ENCODE data around the gene ITGAE. TPM values are rescaled to one million over a fixed set of nuclear protein-coding genes. Genes with fewer than 3 reads are reported as not detected.

ITGAE gene
- total and polyA plus RNA-seq, 4 donors = 26.5 to 51.2 (median 42.1) TPM

DNA sequence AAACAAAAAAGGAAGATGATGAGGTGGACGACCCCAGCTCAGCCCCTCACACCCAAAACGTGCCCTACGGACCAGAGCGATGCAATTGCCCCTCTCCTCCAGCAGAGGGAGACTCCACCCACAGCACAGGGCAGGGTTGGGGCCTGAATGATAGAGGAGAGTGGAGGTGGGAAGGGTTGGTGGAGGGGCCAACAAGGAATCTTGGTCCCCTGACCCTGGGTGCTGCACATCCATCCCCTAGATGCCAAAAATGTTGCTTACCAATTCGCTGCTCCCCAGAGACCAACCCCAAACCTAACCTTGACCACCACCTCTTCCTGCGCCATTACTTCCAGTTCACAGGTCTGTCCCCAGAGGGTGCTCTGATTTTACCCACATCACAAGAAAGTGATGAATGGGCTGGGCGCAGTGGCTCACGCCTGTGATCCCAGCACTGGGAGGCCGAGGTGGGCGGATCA, 117.9 kb downstream of the ITGAE start:
- no peak overlapping the region for H3K27ac ChIP-seq (ENCODE audit: low read depth, low read length)
- H3K9me3 ChIP-seq (ENCODE audit: control insufficient read depth, insufficient read depth, low read length) = no peaks in the 10 kb centered on the region
- WGBS (ENCODE audit: insufficient coverage) = 59% methylated on average over 6 of the region's 10 CpGs
- H3K27me3 ChIP-seq (ENCODE audit: control insufficient read depth, insufficient read depth, low read length) = peaks cover 12% of the 10 kb centered on the region
- H3K36me3 ChIP-seq (ENCODE audit: control insufficient read depth, insufficient read depth, low read length) = peaks cover 22% of the 10 kb centered on the region
- H3K4me3 ChIP-seq (ENCODE audit: low read depth, low read length) = no peak overlapping the region
- DNase-seq (ENCODE audit: low read depth in 4 of 6, low spot score in 6 of 6) = no peak
- peaks cover 5% of the 10 kb centered on the region for H3K4me1 ChIP-seq (ENCODE audit: control insufficient read depth, insufficient read depth, low read length)

DNA sequence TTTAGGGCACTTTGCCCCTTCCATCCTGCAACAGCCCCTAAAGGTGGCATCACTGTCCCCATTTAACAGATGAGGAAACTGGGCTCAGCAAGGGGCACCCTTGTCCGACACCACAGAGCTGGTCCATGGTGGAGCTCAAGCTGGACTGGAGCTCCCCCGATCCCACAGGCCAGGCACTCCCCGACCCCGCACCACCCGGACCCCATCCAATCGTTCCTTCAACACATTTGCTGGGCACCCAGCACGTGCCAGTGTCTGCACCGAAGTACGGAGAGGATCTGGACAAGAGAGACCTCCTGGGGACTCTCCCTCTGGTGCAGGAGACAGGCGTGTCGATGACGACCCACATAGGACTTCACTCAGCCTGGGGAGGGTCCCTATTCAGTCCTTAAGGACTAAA, 119.0 kb downstream of the ITGAE start:
- H3K27ac ChIP-seq (ENCODE audit: low read depth, low read length) = no peak overlapping the region
- peaks cover 22% of the 10 kb centered on the region for H3K36me3 ChIP-seq (ENCODE audit: control insufficient read depth, insufficient read depth, low read length)
- H3K4me1 ChIP-seq (ENCODE audit: control insufficient read depth, insufficient read depth, low read length) = peaks cover 3% of the 10 kb centered on the region
- no peaks in the 10 kb centered on the region for H3K9me3 ChIP-seq (ENCODE audit: control insufficient read depth, insufficient read depth, low read length)
- peaks cover 12% of the 10 kb centered on the region for H3K27me3 ChIP-seq (ENCODE audit: control insufficient read depth, insufficient read depth, low read length)
- no peak overlapping the region for H3K4me3 ChIP-seq (ENCODE audit: low read depth, low read length)
- DNase-seq (ENCODE audit: low read depth in 4 of 6, low spot score in 6 of 6) = no peak
- WGBS (ENCODE audit: insufficient coverage) = 87% methylated on average over 11 of the region's 12 CpGs

DNA sequence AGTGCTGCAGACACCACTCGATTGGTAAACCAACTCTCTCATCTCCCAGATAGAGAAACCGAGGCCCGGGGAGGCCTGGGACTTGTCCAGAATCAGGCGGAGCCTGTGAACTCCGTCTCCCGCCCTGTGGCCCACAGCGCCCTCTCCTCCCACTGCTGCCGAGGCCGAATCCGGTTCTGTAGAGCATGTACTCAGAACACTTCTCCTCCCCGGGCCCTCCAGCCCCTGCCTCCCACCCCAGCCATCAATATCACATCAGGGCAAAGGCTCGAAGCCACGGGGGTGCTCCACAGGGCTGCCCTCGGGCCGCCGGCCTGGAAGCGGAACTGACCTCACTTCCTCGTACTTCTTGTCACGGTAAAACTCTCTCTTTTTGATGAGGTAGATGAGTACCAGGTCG, 119.4 kb downstream of the ITGAE start:
- WGBS (ENCODE audit: insufficient coverage) = 84% methylated on average over 19 of the region's 20 CpGs
- peaks cover 12% of the 10 kb centered on the region for H3K27me3 ChIP-seq (ENCODE audit: control insufficient read depth, insufficient read depth, low read length)

GRCh38 chr17:3681057-3681456, 119.9 kb downstream of the ITGAE start:
- Histone ChIP-seq H3K27me3 (ENCODE audit: control insufficient read depth, insufficient read depth, low read length) (peaks cover 12% of the 10 kb centered on the region), H3K9me3 (ENCODE audit: control insufficient read depth, insufficient read depth, low read length) (no peaks in the 10 kb centered on the region), H3K36me3 (ENCODE audit: control insufficient read depth, insufficient read depth, low read length) (peaks cover 22% of the 10 kb centered on the region), H3K4me3 (ENCODE audit: low read depth, low read length) (no peak overlapping the region), H3K4me1 (ENCODE audit: control insufficient read depth, insufficient read depth, low read length) (peaks cover 3% of the 10 kb centered on the region), H3K27ac (ENCODE audit: low read depth, low read length) (no peak overlapping the region)
- no peak for DNase-seq (ENCODE audit: low read depth in 4 of 6, low spot score in 6 of 6)
- 86% methylated on average over 12 of the region's 12 CpGs for WGBS (ENCODE audit: insufficient coverage)

More for the DNA sequence above, 119.4 kb downstream of the ITGAE start:
- Histone ChIP-seq H3K4me3 (ENCODE audit: low read depth, low read length) (no peak overlapping the region), H3K4me1 (ENCODE audit: control insufficient read depth, insufficient read depth, low read length) (peaks cover 3% of the 10 kb centered on the region), H3K9me3 (ENCODE audit: control insufficient read depth, insufficient read depth, low read length) (no peaks in the 10 kb centered on the region), H3K36me3 (ENCODE audit: control insufficient read depth, insufficient read depth, low read length) (peaks cover 22% of the 10 kb centered on the region), H3K27ac (ENCODE audit: low read depth, low read length) (no peak overlapping the region)
- no peak for DNase-seq (ENCODE audit: low read depth in 4 of 6, low spot score in 6 of 6)

DNA sequence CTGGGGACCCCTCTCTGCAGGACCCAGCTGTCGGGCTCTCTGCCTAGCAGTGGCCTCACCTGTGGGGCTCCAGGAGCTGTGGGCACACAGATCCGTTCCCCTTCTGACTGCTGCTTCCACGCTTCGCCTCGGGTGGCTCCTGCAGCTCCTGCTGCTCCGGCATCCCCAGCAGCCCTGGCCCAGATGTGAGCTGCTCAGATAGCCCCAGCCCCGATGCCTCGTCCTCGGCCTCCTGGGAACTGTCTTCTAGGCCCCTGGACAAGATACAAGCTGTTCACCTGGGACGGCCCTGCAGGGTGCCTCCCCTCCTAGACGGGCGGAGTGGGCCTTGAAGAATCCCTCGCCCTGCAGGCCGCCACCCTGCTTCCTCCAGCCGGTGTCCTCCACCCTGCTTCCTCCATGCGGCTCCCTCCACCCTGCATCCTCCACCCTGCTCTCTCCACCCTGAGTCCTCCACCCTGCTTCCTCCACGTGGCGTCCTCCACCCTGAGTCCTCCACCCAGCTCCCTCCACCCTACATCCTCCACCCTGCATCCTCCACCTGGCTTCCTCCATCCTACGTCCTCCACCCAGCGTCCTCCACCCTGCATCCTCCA, 121.4 kb downstream of the ITGAE start:
- H3K9me3 ChIP-seq (ENCODE audit: control insufficient read depth, insufficient read depth, low read length) = no peaks in the 10 kb centered on the region
- H3K4me3 ChIP-seq (ENCODE audit: low read depth, low read length) = no peak overlapping the region
- WGBS (ENCODE audit: insufficient coverage) = 71% methylated on average over 20 of the region's 20 CpGs
- no peaks in the 10 kb centered on the region for H3K4me1 ChIP-seq (ENCODE audit: control insufficient read depth, insufficient read depth, low read length)
- no peak overlapping the region for H3K27ac ChIP-seq (ENCODE audit: low read depth, low read length)
- DNase-seq (ENCODE audit: low read depth in 4 of 6, low spot score in 6 of 6) = no peak
- H3K27me3 ChIP-seq (ENCODE audit: control insufficient read depth, insufficient read depth, low read length) = peaks cover 6% of the 10 kb centered on the region
- peaks cover 25% of the 10 kb centered on the region for H3K36me3 ChIP-seq (ENCODE audit: control insufficient read depth, insufficient read depth, low read length)

- H3K9me3 ChIP-seq (ENCODE audit: control insufficient read depth, insufficient read depth, low read length) = no peaks in the 10 kb centered on the region
- H3K36me3 ChIP-seq (ENCODE audit: control insufficient read depth, insufficient read depth, low read length) = peaks cover 21% of the 10 kb centered on the region
- WGBS (ENCODE audit: insufficient coverage) = 88% methylated on average over 21 of the region's 27 CpGs
- H3K4me1 ChIP-seq (ENCODE audit: control insufficient read depth, insufficient read depth, low read length) = no peaks in the 10 kb centered on the region
- no peak overlapping the region for H3K27ac ChIP-seq (ENCODE audit: low read depth, low read length)
- no peak overlapping the region for H3K4me3 ChIP-seq (ENCODE audit: low read depth, low read length)
- H3K27me3 ChIP-seq (ENCODE audit: control insufficient read depth, insufficient read depth, low read length) = peaks cover 4% of the 10 kb centered on the region
- DNase-seq (ENCODE audit: low read depth in 4 of 6, low spot score in 6 of 6) = no peak
Measured at GRCh38 chr17:3678821-3679530, 122.0 kb downstream of the ITGAE start.

DNA sequence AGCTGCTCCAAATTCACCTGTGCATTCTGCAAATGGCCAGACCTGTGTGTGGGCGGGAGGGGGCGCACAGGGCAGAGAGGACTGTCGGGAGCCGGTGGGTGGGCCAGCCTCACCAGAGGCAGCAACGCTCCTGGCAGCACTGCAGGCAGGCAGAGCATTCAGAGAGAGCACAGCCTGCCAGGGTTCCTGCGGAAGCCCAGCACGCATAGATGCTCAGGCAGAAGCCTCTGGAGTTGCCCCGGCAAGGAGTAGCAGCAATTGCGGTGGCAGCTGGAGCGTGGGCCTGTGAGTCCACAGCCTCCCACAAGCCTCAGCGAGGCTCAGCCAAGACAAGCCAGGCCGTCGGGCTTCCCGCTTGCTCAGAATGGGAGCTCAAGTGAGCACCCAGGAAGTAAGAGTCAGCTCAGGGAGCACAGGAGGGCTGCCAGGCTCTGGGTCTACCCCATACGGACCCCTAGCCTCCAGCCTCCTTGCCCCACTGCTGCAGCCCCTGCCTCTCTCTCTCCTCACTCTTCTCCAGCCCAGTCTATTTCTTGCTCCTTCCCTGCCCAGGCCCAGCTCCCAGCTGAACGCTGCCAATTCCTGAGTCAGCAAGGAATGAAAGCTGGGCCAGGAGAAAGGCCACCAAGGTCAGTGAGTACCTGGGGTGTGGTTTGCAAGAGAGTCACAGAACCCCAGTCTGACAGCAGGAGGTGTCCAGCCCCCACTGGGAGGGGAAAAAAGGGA, 122.7 kb downstream of the ITGAE start:
- H3K4me1 ChIP-seq (ENCODE audit: control insufficient read depth, insufficient read depth, low read length) = no peaks in the 10 kb centered on the region
- WGBS (ENCODE audit: insufficient coverage) = 41% methylated on average over 16 of the region's 16 CpGs
- DNase-seq (ENCODE audit: low read depth in 4 of 6, low spot score in 6 of 6) = no peak
- peaks cover 2% of the 10 kb centered on the region for H3K27me3 ChIP-seq (ENCODE audit: control insufficient read depth, insufficient read depth, low read length)
- H3K36me3 ChIP-seq (ENCODE audit: control insufficient read depth, insufficient read depth, low read length) = peaks cover 24% of the 10 kb centered on the region
- no peaks in the 10 kb centered on the region for H3K9me3 ChIP-seq (ENCODE audit: control insufficient read depth, insufficient read depth, low read length)
- no peak overlapping the region for H3K4me3 ChIP-seq (ENCODE audit: low read depth, low read length)
- no peak overlapping the region for H3K27ac ChIP-seq (ENCODE audit: low read depth, low read length)

- WGBS (ENCODE audit: insufficient coverage) = 89% methylated on average over 11 of the region's 11 CpGs
- H3K9me3 ChIP-seq (ENCODE audit: control insufficient read depth, insufficient read depth, low read length) = no peaks in the 10 kb centered on the region
Measured at GRCh38 chr17:3675886-3676285, 125.1 kb downstream of the ITGAE start.

DNA sequence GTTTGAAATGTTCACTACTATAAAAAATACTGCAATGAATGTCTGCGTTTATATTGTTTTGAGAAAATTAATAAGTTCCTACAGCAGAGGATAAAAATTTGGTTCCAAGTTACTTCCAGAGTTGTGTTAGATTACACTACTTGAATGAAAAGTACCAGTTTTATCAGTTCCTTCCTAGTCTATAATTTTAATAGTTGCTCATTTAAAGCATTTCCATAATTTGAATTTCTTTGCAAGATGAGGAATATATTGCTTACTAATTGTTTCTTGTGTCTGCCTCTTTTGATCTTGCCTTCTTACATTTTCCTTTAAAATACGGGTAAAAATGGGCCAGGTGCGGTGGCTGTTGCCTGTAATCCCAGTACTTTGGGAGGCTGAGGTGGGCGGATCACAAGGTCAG, 128.4 kb downstream of the ITGAE start:
- WGBS (ENCODE audit: insufficient coverage) = 100% methylated on average over 1 of the region's 4 CpGs
- H3K4me3 ChIP-seq (ENCODE audit: low read depth, low read length) = no peak overlapping the region
- no peak for DNase-seq (ENCODE audit: low read depth in 4 of 6, low spot score in 6 of 6)
- peaks cover 16% of the 10 kb centered on the region for H3K4me1 ChIP-seq (ENCODE audit: control insufficient read depth, insufficient read depth, low read length)
- peaks cover 18% of the 10 kb centered on the region for H3K36me3 ChIP-seq (ENCODE audit: control insufficient read depth, insufficient read depth, low read length)
- H3K27ac ChIP-seq (ENCODE audit: low read depth, low read length) = no peak overlapping the region
- H3K9me3 ChIP-seq (ENCODE audit: control insufficient read depth, insufficient read depth, low read length) = no peaks in the 10 kb centered on the region
- H3K27me3 ChIP-seq (ENCODE audit: control insufficient read depth, insufficient read depth, low read length) = no peaks in the 10 kb centered on the region

More at GRCh38 chr17:3675886-3676285, 125.1 kb downstream of the ITGAE start:
- Histone ChIP-seq H3K36me3 (ENCODE audit: control insufficient read depth, insufficient read depth, low read length) (peaks cover 20% of the 10 kb centered on the region), H3K27ac (ENCODE audit: low read depth, low read length) (no peak overlapping the region), H3K4me3 (ENCODE audit: low read depth, low read length) (no peak overlapping the region), H3K4me1 (ENCODE audit: control insufficient read depth, insufficient read depth, low read length) (no peaks in the 10 kb centered on the region), H3K27me3 (ENCODE audit: control insufficient read depth, insufficient read depth, low read length) (no peaks in the 10 kb centered on the region)
- DNase-seq (ENCODE audit: low read depth in 4 of 6, low spot score in 6 of 6) = no peak

All from spinal cord (tissue), 10 donors.